Activated CD8-positive, alpha-beta memory T cell treated with anti-CD3 and anti-CD28 coated beads for 36 hours (primary cell): Measurements from ENCODE around the gene LYAR. TPM values are rescaled to one million over a fixed set of nuclear protein-coding genes. Genes with fewer than 3 reads are reported as not detected.
"Not testable (repeated sequence)": the region's sequence is repeated elsewhere in the genome, so short reads cannot be mapped to it uniquely, and the experiment has no call there.

Experiments
- CTCF ChIA-PET: fragments of 350-600 bp; sonication (Branson Sonifier 250); formaldehyde crosslinking; loops from one replicate; lab custom pipeline; 2021; ENCODE audit warnings: antibody characterized with exemption; lab: Charles Lee
- POLR2A ChIA-PET: fragments of 350-600 bp; sonication (Branson Sonifier 250); formaldehyde crosslinking; loops from one replicate; lab custom pipeline; 2021; ENCODE audit warnings: antibody characterized with exemption; lab: Charles Lee
- total RNA-seq, 2 experiments: library from RNA; stranded (reverse); gene quantifications; one replicate each; pipeline ENCODE4 v1.2.3, GENCODE V29; 2021

LYAR gene
- total RNA-seq, 2 experiments from 2014 or later = 96.5 to 97.6 TPM

GRCh38 chr4:4277531-4277930 lies 12.4 kb downstream of the LYAR start:
- ChIA-PET CTCF (interaction anchor here (1.0 kb wide), 1 partner anchor 11 kb away, joined by 3 read pairs; no protein-coding TSS in a partner anchor), POLR2A (no interaction called here)

GRCh38 chr4:4274226-4274625 lies 15.7 kb downstream of the LYAR start:
- CTCF ChIA-PET = no interaction called here
- POLR2A ChIA-PET = interaction anchor here (1.1 kb wide), 1 partner anchor 16 kb away, joined by 3 read pairs; the partner anchor contains the start of genes LYAR and ZBTB49

- CTCF ChIA-PET = no interaction called here
- POLR2A ChIA-PET = no interaction called here
Measured at GRCh38 chr4:4271912-4272311, 18.0 kb downstream of the LYAR start.

GRCh38 chr4:4270529-4270928 lies 19.4 kb downstream of the LYAR start:
- ChIA-PET CTCF (no interaction called here), POLR2A (no interaction called here)

- CTCF ChIA-PET = interaction anchor here (1.0 kb wide), 1 partner anchor 20 kb away, joined by 3 read pairs; the partner anchor contains the start of genes LYAR and ZBTB49
- POLR2A ChIA-PET = no interaction called here
Measured at GRCh38 chr4:4269856-4270255, 20.1 kb downstream of the LYAR start.

GRCh38 chr4:4269331-4269731 lies 20.6 kb downstream of the LYAR start:
- ChIA-PET CTCF (interaction anchor here (1.0 to 1.2 kb wide), 2 partner anchors 9 to 21 kb away, joined by 3 read pairs; partner anchors contain the start of genes LYAR and ZBTB49), POLR2A (no interaction called here)

GRCh38 chr4:4268776-4269175 lies 21.2 kb downstream of the LYAR start:
- ChIA-PET POLR2A (no interaction called here), CTCF (interaction anchor here (0.8 to 1.2 kb wide), 2 partner anchors 9 to 65 kb away, joined by 3 read pairs; no protein-coding TSS in a partner anchor)

- ChIA-PET POLR2A (no interaction called here), CTCF (no interaction called here)
Measured at GRCh38 chr4:4267981-4268380, 22.0 kb downstream of the LYAR start.

GRCh38 chr4:4260185-4260751 lies 29.7 kb downstream of the LYAR start:
- POLR2A ChIA-PET = no interaction called here
- CTCF ChIA-PET = interaction anchor here (0.5 to 1.7 kb wide), 10 partner anchors 9 to 162 kb away, joined by 3 to 6 read pairs (median 4); no protein-coding TSS in a partner anchor

- ChIA-PET CTCF (interaction anchor here (1.0 to 1.7 kb wide), 8 partner anchors 8 to 77 kb away, joined by 3 to 6 read pairs (median 3); no protein-coding TSS in a partner anchor), POLR2A (no interaction called here)
Measured at GRCh38 chr4:4259484-4260100, 30.4 kb downstream of the LYAR start.

GRCh38 chr4:4257705-4258104 lies 32.2 kb downstream of the LYAR start:
- CTCF ChIA-PET, POLR2A ChIA-PET: not testable (repeated sequence)

GRCh38 chr4:4256799-4257198 lies 33.2 kb downstream of the LYAR start:
- POLR2A ChIA-PET = no interaction called here
- CTCF ChIA-PET = interaction anchor here (1.0 kb wide), 1 partner anchor 9 kb away, joined by 3 read pairs; no protein-coding TSS in a partner anchor

- ChIA-PET POLR2A (no interaction called here), CTCF (no interaction called here)
Measured at GRCh38 chr4:4254666-4255065, 35.3 kb downstream of the LYAR start.

- CTCF ChIA-PET = no interaction called here
- POLR2A ChIA-PET = no interaction called here
Measured at GRCh38 chr4:4254199-4254598, 35.8 kb downstream of the LYAR start.

- ChIA-PET CTCF (no interaction called here), POLR2A (no interaction called here)
Measured at GRCh38 chr4:4249866-4250265, 40.1 kb downstream of the LYAR start.

GRCh38 chr4:4249342-4249741 lies 40.6 kb downstream of the LYAR start:
- POLR2A ChIA-PET = not testable (repeated sequence)

GRCh38 chr4:4248885-4249203 lies 41.1 kb downstream of the LYAR start:
- CTCF ChIA-PET = interaction anchor here (1.4 kb wide), 1 partner anchor 82 kb away, joined by 3 read pairs; no protein-coding TSS in a partner anchor

More at GRCh38 chr4:4249342-4249741, 40.6 kb downstream of the LYAR start:
- CTCF ChIA-PET = interaction anchor here (1.4 kb wide), 1 partner anchor 82 kb away, joined by 3 read pairs; no protein-coding TSS in a partner anchor

GRCh38 chr4:4248029-4248884 lies 41.7 kb downstream of the LYAR start, which contains the start of gene TMEM128:
Gene TMEM128, minus strand, starts transcription at chr4:4248223. Its CDS starts 21 bp downstream, at chr4:4248202.
- ChIA-PET CTCF (interaction anchor here (1.1 to 1.4 kb wide), 3 partner anchors 18 to 141 kb away, joined by 3 read pairs; no protein-coding TSS in a partner anchor), POLR2A (interaction anchor here (1.0 to 1.2 kb wide), 2 partner anchors 7 to 188 kb away, joined by 3 to 11 read pairs; no protein-coding TSS in a partner anchor)

More at GRCh38 chr4:4248885-4249203, 41.1 kb downstream of the LYAR start:
- POLR2A ChIA-PET = no interaction called here

- CTCF ChIA-PET = interaction anchor here (1.1 to 1.4 kb wide), 3 partner anchors 19 to 140 kb away, joined by 3 read pairs; no protein-coding TSS in a partner anchor
- POLR2A ChIA-PET = interaction anchor here (0.6 to 1.2 kb wide), 3 partner anchors 8 to 189 kb away, joined by 3 to 11 read pairs (median 4); partner anchors contain the start of gene LYAR
Measured at GRCh38 chr4:4247696-4248028, 42.3 kb downstream of the LYAR start.
